NCI-H2081 (cell line): ENCODE results near the gene TOX2.

Source experiments
- DNase-seq, 2 experiments: peaks; one replicate each; lab custom pipeline; 2025; lab: John Stamatoyannopoulos, UW

TOX2 gene

DNA sequence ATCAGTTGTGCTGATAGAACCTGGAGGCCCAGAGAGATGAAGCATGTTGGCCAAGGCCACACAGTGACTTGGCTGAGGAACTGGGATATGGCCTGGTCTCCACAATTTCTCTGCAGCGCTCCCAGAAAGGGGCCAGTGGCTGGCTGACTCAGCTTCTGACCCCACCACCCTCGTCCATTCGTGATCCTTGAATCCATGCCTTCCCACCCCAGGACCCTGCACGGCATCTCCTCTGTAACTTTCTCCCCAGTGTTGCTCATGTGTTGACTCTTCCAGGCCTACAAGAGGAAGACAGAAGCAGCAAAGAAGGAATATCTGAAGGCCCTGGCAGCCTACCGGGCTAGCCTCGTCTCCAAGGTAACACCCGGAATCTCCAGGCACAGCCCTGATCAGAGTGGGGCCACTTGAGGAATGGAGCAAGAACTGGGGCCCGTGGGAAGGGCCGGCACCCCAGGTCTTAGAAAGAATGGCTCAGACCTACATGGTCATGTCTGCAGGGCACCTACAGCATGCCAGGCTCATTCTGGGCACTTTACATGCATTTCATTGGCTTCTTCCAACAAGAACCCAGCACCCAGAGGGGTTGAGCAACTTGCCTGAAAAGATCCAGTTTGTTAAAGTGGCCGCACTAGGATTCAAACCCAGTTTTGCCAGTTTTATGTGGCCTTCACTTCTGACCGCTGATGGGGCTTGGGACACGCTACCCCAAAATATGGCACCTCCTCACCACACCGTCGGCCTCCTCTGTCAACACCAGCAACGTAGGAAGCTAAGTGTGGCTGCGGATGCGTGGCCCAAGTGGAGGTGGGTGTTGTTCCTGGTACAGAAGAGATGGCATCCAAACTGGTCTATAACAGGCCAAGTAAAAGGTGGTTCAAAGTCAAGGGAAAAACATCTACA is 150.1 kb downstream of the TOX2 start:
- DNase-seq, result no peak

DNA sequence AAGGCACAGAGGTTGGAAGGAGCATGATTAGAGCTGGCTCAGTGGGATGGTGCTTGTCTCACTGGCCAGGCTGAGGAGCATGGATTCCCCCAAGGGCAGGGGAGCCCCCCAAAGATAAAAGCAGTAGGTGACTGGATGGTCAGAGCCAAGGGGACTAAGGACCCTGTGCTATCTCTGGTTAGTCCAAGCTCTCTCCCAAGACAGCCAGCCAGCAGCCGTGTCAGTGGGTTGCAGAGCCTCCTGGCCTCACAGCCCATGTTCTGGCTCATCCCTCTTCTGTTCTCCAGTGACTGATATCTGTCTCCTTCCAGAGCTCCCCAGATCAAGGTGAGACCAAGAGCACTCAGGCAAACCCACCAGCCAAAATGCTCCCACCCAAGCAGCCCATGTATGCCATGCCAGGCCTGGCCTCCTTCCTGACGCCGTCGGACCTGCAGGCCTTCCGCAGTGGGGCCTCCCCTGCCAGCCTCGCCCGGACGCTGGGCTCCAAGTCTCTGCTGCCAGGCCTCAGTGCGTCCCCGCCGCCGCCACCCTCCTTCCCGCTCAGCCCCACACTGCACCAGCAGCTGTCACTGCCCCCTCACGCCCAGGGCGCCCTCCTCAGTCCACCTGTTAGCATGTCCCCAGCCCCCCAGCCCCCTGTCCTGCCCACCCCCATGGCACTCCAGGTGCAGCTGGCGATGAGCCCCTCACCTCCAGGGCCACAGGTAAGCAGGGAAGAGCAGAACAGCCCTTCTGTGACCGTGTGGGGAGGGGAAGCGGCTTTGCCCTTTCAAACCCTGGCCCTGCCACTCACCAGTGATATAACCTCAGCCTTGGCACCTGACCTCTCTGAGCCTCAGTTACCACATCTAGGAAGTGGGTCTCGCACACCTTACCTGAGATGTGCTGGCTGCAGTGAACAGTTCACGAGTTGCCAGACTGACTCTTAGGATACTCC is 151.0 kb downstream of the TOX2 start:
- DNase-seq, result no peak

DNA sequence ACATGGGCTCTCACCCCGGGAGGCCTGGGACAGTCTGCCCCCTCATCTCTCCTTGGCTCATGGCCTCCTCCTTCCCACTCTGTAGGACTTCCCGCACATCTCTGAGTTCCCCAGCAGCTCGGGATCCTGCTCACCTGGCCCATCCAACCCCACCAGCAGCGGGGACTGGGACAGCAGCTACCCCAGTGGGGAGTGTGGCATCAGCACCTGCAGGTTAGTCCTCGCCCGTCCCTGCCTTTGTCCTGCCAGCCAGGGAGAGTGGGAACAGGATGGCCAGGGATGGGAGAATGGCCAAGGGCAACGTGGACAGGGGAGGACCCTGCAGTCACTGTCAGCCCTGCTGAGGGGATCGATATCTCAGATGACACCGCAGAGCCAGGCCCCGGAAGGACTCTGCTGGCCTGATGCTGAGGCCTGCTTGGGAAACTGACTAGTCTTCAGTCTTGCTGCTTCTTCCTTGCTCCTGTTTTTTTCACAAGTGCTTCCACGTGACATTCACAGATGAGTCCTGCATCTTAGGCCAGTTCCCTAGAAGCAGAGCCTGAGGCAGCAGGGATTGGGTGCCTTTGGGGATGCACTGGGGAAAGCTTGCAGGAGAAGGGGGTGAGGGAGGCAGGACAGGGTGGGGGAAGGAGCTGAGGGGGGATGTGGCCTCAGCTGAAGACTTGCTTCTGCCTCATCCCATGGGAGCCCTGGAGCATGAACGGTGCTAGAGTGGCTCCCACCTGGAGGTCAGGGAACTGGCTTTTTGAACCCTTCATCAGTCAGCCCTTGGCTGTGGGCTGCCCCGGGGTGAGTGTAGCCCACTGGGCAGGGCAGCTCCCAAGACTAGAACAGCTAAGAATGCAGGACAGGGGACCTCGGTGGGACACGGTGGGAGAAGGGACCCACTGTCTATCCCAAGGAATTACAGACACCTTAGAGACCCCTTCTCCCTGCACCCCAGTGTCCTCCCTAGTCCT is 152.3 kb downstream of the TOX2 start:
- DNase-seq, result no peak

DNA sequence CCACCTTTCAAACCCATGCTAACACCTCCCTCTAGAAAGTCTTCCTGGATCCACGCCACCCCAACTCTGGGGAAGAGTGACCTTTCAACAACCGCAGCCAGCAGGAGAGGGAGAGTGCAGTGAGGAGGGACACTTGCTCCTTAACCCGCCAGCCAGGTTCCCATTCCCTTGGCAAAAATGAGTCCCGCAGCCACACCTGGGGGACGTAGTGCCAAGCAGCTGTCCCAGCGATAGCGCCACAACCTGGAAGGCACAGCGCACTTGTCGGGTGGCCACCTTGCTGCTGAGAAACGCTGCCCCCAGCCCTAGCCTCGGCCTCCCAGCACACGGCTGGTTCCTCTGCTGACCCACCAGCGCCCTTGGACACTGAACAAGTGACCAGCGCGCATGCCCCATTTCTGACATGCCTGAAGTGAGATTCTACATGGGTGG is 153.0 kb downstream of the TOX2 start:
- DNase-seq, result no peak

DNA sequence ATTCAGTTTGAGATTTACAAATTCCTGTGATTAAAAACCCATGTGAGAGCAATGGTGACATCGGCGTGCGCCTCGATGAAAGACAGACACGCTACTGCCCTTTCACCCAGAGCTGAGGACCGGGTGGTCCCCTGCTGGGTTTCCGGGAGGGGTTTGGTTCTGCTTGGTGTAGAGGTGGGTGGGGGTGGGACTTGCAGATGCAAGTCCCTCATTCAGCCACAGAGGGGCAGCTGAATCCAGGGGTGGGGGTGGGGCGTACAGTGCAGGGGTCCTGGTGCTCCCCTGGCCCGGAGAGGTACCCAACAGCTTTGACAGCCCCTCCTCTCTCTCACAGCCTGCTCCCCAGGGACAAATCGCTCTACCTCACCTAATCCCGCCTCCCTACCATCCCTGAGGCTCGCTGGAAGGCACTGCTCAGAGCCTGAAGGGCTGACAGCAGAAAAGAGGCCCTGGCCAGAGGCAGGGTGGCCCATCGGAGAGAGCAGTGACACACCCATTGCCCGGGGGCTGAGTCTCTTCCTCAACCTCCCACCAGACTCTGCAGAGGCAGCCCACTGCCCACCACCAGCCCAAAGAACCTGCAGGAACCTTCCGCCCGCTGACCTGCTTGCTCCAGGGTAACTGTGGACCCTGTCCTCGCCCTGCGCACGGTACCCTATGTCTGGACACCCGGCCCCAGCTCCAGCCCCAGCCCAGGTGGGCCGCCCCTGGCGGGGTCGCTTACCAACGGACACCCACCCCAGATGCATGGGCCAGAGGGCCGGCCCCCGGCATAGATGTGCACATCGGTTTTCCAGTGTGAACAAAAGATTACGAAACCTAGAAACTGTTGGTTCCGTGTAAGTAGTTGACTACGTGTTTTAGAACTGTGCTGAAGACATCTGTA is 153.9 kb downstream of the TOX2 start:
- no peak for DNase-seq

DNA sequence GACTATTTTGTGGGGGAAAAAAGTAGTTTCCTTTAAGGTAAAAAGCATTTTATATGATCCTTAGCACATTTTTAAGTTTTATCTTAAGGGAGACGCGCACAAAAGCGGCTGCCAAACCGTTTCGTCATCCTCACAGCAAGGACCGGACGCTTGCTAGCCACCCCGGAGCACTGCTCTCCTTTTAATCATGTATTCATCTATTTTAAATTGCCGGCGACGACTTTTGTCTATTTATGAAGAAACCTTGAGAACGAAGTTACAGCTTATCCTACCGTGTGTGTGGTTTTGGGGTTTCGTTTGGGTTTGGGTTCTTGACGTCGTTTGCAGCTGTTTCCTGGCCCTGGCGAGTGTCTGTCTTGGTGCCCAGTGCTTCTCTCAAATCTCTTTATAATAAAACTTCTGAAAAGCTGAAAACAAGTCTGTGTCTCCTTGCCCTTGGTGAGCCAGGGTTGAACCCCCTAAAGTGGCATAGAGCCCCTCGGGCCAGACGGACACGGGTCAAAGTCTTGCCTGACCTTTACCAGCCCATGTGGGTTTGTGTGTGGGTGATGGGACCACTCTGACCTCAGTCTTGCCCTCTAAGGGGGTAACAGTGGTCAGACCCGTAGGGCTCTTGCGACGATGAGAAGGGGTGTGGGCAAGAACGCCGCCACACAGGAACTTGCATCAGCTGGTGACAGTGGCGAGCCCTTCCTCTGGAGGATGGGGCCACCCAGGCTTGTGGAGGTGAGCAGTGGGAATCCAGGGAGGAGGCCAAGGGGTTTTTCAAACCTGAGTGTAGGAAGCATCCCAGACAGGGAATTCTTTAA is 154.8 kb downstream of the TOX2 start:
- DNase-seq, result no peak

DNA sequence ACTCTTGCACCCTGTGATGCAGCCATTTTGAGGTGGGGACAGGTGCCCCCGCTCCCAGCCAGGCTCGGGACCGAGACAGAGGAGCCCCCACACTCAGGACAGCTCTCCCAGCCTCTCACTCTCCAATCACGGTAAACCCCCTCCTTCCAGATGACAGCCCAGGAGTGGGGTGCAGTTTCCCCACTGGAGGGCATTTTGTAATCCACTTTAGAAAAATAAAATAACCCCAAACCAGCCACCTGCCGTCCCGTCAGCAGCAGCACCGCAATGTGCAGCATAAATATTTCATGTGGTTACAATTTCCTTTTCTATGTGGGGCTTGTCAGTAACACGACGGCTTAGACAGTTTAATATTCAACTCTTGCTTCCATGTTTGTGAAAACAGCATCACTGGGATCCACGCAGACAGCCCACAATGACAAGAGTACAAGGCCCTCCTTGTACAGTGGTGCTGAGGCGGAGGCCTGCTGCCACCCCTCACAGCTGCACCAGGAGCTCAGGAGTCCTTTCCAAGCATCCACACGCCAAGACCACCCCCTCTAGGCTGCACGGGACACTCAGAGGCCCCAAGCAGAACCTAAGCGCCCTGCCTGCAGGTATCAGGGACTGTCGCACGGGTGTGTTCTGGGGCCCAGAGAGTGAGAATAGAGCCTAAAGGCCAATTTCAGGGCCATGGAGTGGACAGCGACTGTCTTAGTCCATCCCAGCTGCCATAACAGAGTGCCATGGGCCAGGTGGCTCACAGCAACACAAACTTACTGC is 155.7 kb downstream of the TOX2 start:
- DNase-seq, result no peak

DNA sequence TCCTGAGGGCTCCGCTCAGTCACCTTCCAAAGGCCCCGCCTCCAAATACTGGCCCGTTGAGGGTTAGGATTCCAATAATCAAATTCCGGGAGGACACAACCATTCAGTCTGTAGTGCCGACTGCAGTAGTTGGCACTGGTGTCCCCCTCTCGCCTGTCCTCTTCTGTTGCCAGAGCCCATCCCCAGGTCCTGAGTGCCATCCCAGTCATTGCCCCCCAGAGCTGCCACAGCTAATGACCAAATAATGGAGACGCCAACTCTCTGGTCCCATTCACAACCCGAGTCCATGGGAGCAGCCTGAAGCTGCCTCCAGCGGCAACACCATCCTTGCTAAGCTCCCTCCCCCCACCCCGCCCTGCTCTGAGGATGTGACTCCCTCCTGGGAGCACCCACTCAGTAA is 156.4 kb downstream of the TOX2 start:
- DNase-seq, result no peak

DNA sequence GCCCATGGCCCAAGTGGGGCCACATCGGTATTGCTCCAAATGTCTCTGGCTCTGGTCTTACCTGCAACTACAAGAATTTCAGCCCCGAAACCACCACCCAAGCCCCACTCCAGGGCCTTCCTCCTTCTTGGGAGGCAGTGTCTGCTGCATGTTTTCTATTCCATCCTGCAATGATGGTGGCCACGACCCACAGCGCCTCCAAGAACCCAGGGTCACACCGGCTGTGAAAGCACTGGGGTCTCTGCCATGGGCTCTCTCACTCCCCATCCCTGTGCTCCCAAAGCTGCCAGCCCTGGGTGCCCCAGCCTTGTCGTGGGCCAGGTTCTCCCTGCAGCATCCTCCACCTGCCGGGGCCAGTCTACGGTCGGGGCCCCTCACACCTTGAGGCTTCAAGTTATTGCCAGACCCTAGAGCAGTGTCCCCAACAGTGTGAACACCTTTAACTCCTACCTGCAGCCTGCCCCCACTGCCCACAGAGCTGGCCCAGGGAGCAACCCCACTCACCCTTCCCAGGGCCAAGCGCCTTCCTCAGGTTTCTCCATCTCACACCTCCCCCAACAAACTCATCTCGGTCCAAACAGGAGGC is 157.0 kb downstream of the TOX2 start:
- no peak for DNase-seq

DNA sequence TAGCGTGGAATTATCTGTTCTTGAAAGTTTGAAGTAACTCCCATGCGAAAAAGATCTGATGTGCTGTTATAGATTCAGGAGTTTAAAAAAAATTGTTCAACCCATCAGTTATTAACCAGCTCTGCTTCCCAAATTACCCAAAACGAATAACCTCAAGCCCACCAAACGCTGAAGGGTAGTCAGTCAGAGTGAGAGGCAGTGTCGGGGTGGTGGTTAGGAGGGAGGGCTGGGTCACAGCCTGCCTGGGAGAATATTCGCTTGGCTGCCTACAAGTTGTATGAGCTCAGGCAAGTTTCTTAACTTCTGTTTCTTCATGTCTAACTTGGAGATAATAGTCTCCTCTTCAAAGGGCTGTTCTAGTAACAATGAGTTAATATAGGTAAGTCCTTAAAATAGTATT is 157.7 kb downstream of the TOX2 start:
- no peak for DNase-seq

DNA sequence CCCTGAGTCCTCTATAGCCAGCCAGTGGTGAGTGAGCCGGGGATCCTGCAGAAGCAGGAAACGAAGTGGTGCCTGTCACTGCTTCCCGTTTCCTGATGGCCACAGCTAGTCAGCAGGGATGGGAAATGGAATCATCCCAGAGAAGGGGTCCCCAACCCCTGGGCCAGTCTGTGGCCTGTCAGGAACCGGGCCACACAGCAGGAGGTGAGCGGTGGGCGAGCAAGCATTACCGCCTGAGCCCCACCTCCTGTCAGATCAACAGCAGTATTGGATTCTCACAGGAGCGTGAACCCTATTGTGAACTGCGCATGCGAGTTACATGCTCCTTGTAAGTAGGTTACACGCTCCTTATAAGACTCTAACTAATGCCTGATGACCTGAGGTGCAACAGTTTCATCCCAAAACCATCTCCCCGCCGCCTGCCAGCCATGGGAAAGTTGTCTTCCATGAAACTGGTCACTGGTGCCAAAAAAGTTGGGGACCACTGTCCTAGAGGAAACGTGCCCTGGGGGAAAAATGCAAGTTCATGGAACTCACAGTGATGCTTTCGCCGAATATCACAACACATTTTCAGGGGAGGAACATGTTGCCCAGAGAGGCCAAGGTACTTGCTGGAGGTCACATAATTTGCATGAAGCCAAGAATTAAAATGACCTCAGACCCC is 158.5 kb downstream of the TOX2 start:
- DNase-seq, result no peak

DNA sequence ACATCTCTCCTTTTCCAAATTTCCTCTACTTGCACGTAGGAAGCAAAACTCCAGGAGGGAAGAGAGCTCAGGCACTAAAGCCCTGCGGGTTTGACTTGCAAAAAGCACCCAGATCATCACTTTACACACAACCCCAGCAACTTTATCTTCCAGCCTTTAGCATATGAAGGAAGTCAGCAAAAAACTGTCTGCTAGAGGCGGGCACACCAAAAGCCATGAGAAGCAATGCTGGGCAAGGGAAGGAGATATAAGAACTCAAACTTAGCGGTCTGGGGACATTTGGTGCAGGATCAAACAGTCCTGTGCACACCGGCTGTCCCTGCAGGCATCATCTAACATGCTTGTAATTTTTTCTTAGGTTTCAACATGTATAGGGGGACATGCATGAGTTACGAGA is 159.0 kb downstream of the TOX2 start:
- no peak for DNase-seq

DNA sequence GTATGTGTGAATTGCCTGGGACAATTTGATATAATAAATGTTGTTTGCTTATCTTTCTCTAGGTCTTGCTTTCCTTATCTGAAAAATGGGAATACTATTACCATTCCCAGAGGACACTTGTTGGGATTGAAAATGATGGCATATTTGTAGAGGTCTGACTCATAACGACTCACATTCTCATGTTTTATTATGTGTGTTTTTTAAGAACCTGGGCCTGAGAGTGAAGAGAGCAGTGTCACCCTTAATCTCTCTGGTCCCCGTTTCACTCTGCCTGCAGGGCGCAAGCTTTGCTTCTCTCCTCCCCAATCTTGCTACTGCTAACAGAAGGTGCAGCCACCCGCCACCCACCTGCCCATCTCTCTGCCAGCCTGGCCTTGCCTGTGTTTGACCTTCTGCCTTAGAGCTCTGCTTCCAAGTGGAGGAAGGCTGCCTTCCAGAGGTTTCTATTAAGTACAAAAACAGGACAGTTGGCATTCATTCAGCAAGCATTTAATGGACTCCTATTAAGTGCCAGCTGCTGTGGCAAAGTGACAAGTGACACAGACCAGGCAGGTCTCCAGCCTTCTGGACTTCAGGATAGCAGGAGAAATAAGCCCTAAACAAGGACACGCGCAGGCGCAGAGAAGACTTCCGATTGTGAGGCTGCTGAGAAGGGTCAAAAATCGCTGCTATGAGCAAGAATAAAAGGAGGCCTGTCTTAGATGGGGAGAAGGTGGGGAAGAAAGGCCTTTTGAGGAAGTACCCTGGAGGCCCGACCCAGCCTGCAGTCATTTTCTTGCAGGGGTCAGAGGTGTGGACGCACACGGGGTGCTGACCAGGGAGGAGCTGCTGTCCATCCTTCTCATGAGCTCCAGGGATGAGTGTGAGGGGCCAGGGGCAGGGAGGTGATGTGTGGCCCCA is 159.8 kb downstream of the TOX2 start:
- no peak for DNase-seq

DNA sequence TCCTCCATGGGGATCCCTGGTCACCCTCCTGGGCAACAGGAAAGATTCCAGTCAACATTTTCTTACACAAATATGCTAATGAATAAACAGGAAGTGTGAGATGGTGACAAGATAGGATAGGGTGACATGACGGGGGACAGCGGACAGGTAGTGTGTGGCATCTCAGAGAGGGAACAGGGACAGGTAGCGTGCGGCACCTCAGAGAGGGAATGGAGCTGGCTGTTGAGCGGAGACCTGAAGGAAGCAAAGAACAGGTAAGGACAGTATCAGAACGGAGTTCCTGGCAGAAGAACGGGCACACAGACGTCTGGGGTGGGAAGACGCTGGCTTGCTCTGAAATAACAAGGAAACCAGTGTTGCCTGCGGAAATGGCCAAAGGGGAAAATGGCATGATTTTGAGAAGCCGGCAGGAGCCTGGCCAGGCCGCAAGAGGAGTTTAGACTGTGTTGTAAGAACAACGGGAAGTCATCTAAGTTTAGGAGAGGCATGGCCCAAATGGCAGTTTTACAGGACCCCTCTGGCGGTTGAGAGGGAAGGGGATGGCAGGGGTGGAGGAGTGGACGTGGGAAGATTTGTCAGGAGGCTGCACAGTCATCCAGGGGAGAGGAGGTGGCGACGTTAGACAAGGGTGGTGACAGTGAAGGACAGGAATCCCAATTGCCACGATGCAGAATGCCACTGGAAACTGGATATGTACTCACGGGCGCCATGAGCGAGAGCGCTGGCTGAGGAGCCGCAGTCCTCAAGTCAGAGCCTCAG is 160.7 kb downstream of the TOX2 start:
- DNase-seq, result no peak

DNA sequence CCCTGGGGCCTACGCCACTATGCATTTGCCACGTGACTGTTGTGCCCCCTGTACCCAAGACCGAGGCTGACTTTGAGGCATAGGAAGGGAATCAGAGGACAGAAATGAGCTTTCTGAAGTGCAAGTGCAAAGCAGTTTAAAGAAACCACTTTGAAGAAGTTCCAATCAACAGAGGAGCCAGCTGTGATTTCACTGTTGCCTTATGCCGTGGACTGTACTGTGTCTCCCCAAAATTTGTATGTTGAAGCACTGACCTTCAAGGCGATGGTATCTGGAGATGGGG is 161.2 kb downstream of the TOX2 start:
- DNase-seq, result no peak

DNA sequence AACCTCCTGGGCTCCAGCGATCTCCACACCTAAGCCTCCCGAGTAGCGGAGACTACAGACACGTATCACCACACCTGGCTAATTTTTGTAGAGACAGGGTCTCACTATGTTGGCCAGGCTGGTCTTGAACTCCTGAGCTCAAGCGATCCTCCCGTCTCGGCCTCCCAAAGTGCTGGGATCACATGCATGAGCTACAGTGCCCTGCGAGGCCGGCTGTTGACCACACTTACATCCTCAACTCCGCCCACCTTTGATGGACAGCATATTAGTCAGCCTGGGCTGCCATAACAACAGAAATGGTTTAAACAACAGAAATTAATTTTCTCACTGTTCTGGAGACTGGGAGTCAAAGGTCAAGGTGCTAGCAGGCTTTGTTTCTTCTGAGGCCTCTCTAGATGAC is 164.6 kb downstream of the TOX2 start:
- no peak for DNase-seq

DNA sequence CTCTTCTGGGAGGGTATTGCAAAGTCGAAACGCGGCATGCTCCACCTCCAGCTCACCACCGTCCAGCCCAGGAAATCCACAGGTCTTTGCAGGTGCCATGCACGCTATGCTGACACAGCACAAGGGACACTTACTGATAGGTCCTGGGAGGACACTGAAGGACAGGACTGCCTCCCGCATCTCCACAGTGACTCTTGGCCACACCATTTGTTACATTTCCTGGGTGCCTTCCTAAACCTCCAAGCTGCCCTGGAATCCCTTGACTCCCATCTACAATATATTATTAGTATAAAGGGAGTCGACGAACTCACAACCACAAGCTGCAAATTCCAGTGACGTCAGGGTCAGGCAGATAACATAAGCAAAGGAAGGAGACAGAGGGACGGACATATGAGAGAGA is 165.4 kb downstream of the TOX2 start:
- DNase-seq, result no peak
